Fibroblast of lung (primary cell): ENCODE data around the gene SSTR1. TPM values are rescaled to one million over a fixed set of nuclear protein-coding genes. Genes with fewer than 3 reads are reported as not detected.

Experiments
- DNase-seq, 2 donors: peaks; one replicate each; pipeline versions ENCODE4 v3.0.0 to v3.0.0-alpha.2; 2010; ENCODE audit warnings: low read depth in 2 of 2
- H2AFZ ChIP-seq: 2 replicates; pipeline ENCODE4 v1.5.1; 2012; ENCODE audit warnings: low read length, control low read depth, inconsistent platforms
- H3K27ac ChIP-seq: 2 replicates; pipeline ENCODE4 v1.5.1; 2011; ENCODE audit warnings: low read length, control low read depth; ENCODE audit not compliant: insufficient read depth
- H3K27me3 ChIP-seq: 2 replicates; pipeline ENCODE4 v1.5.1; 2011; ENCODE audit warnings: mild to moderate bottlenecking, low read length; ENCODE audit not compliant: control insufficient read depth, insufficient read depth
- H3K36me3 ChIP-seq: 2 replicates; pipeline ENCODE4 v1.5.1; 2011; ENCODE audit warnings: low read length; ENCODE audit not compliant: control insufficient read depth, insufficient read depth
- H3K4me1 ChIP-seq: 2 replicates; pipeline ENCODE4 v1.5.1; 2011; ENCODE audit warnings: low read length; ENCODE audit not compliant: control insufficient read depth, insufficient read depth; ENCODE audit errors: extremely low read depth
- H3K4me2 ChIP-seq: 2 replicates; pipeline ENCODE4 v1.5.1; 2011; ENCODE audit warnings: low read length, control low read depth; ENCODE audit not compliant: insufficient read depth; ENCODE audit errors: extremely low read depth
- H3K4me3 ChIP-seq, 4 experiments: fragments of 200-600 bp in 1 of 4; sonication (generic) in 1 of 4; replicated peaks in 1 of 4; 2 replicates each; pipeline ENCODE4 v1.5.1; 2011 to 2016; ENCODE audit warnings: low read length in 4 of 4, low read depth in 3 of 4, mild to moderate bottlenecking in 3 of 4, control low read depth in 2 of 4, inconsistent platforms in 1 of 4, mixed read lengths in 1 of 4; ENCODE audit not compliant: insufficient read depth in 1 of 4; ENCODE audit errors: control extremely low read depth in 1 of 4
- H3K79me2 ChIP-seq: 2 replicates; pipeline ENCODE4 v1.5.1; 2012; ENCODE audit warnings: mild to moderate bottlenecking, low read length, inconsistent platforms; ENCODE audit not compliant: control insufficient read depth, insufficient read depth
- H3K9ac ChIP-seq: 2 replicates; pipeline ENCODE4 v1.5.1; 2011; ENCODE audit warnings: mild to moderate bottlenecking, low read length, control low read depth; ENCODE audit not compliant: insufficient read depth
- H3K9me3 ChIP-seq: 2 replicates; pipeline ENCODE4 v1.5.1; 2012; ENCODE audit warnings: low read depth, low read length; ENCODE audit not compliant: control insufficient read depth, insufficient read depth
- H4K20me1 ChIP-seq: 2 replicates; pipeline ENCODE4 v1.5.1; 2011; ENCODE audit warnings: low read length; ENCODE audit not compliant: control insufficient read depth, insufficient read depth; ENCODE audit errors: extremely low read depth
- EZH2 ChIP-seq: IDR thresholded peaks from 2 replicates; pipeline ENCODE4 v1.5.1; 2012; ENCODE audit warnings: low read length, control low read depth, mild to moderate bottlenecking; ENCODE audit errors: missing control alignments
- polyA plus RNA-seq, 2 donors: library from polyadenylated mRNA; depleted of rRNA in 1 of 2; stranded (reverse) in 1 of 2; unstranded in 1 of 2; fragments of >200 nt; gene quantifications; 2 replicates each; pipeline ENCODE4 v1.2.1, GENCODE V29; 2011 to 2012; ENCODE audit warnings: missing spikeins in 1 of 2
- total RNA-seq: library from RNA; depleted of rRNA; stranded (reverse); fragments of >200 nt; gene quantifications from 2 replicates; pipeline ENCODE4 v1.2.1, GENCODE V29; 2014
- TF ChIP-seq, protein P1 (sequence below), 2 donors: IDR thresholded peaks in 1 of 2; conservative IDR thresholded peaks in 1 of 2; 1 replicate in 1 of 2; 2 replicates in 1 of 2; pipeline ENCODE4 v1.5.1; 2011 to 2012; ENCODE audit warnings: low read length in 2 of 2, control low read depth in 1 of 2, inconsistent platforms in 1 of 2, low read depth in 1 of 2, mild to moderate bottlenecking in 1 of 2

Gene SSTR1
- total and polyA plus RNA-seq, 2 donors (not counting 1 experiment from before 2014, with no cell fraction given): 3.0 to 7.8 TPM

GRCh38 chr14:38224338-38224737 lies 16.6 kb downstream of the SSTR1 start:
- Histone ChIP-seq H3K9ac (no peak overlapping the region), H3K4me2 (no peak overlapping the region), H3K9me3 (no peaks in the 10 kb centered on the region), H3K36me3 (no peaks in the 10 kb centered on the region), H3K4me1 (no peaks in the 10 kb centered on the region), H3K79me2 (no peaks in the 10 kb centered on the region), H3K4me3 (no peak overlapping the region), H2AFZ (no peak overlapping the region), H3K27ac (no peak overlapping the region), H3K27me3 (no peaks in the 10 kb centered on the region), H4K20me1 (no peaks in the 10 kb centered on the region)
- DNase-seq: no peak
- no peak for TF ChIP-seq EZH2
- TF ChIP-seq, protein P1, sequence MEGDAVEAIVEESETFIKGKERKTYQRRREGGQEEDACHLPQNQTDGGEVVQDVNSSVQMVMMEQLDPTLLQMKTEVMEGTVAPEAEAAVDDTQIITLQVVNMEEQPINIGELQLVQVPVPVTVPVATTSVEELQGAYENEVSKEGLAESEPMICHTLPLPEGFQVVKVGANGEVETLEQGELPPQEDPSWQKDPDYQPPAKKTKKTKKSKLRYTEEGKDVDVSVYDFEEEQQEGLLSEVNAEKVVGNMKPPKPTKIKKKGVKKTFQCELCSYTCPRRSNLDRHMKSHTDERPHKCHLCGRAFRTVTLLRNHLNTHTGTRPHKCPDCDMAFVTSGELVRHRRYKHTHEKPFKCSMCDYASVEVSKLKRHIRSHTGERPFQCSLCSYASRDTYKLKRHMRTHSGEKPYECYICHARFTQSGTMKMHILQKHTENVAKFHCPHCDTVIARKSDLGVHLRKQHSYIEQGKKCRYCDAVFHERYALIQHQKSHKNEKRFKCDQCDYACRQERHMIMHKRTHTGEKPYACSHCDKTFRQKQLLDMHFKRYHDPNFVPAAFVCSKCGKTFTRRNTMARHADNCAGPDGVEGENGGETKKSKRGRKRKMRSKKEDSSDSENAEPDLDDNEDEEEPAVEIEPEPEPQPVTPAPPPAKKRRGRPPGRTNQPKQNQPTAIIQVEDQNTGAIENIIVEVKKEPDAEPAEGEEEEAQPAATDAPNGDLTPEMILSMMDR (conservative IDR thresholded peaks at IDR 0.05 in 1 of 2, IDR thresholded peaks at IDR 0.05 in 1 of 2; ENCODE audit: low read depth in 1 of 2, low read length in 2 of 2): no peak

GRCh38 chr14:38225946-38226345 lies 18.2 kb downstream of the SSTR1 start:
- Histone ChIP-seq H3K4me1 (no peaks in the 10 kb centered on the region), H3K4me2 (no peak overlapping the region), H3K9me3 (no peaks in the 10 kb centered on the region), H2AFZ (no peak overlapping the region), H3K27ac (no peak overlapping the region), H4K20me1 (no peaks in the 10 kb centered on the region), H3K79me2 (no peaks in the 10 kb centered on the region), H3K27me3 (no peaks in the 10 kb centered on the region), H3K36me3 (no peaks in the 10 kb centered on the region), H3K4me3 (no peak overlapping the region), H3K9ac (no peak overlapping the region)
- no peak for TF ChIP-seq EZH2
- TF ChIP-seq, protein P1 (conservative IDR thresholded peaks at IDR 0.05 in 1 of 2, IDR thresholded peaks at IDR 0.05 in 1 of 2; ENCODE audit: low read depth in 1 of 2, low read length in 2 of 2): no peak
- DNase-seq: no peak

- no peak overlapping the region for H3K4me2 ChIP-seq
- no peak for DNase-seq
These were observed 18.7 kb downstream of the SSTR1 start for GRCh38 chr14:38226366-38226765.

More at GRCh38 chr14:38226366-38226765, 18.7 kb downstream of the SSTR1 start:
- H3K79me2 ChIP-seq: no peaks in the 10 kb centered on the region
- H3K36me3 ChIP-seq: no peaks in the 10 kb centered on the region
- no peaks in the 10 kb centered on the region for H3K4me1 ChIP-seq
- no peaks in the 10 kb centered on the region for H3K9me3 ChIP-seq
- H3K9ac ChIP-seq: no peak overlapping the region
- no peak overlapping the region for H3K27ac ChIP-seq
- no peaks in the 10 kb centered on the region for H3K27me3 ChIP-seq
- H4K20me1 ChIP-seq: no peaks in the 10 kb centered on the region
- TF ChIP-seq EZH2: no peak
- TF ChIP-seq, protein P1 (conservative IDR thresholded peaks at IDR 0.05 in 1 of 2, IDR thresholded peaks at IDR 0.05 in 1 of 2; ENCODE audit: low read depth in 1 of 2, low read length in 2 of 2): no peak
- no peak overlapping the region for H3K4me3 ChIP-seq
- no peak overlapping the region for H2AFZ ChIP-seq
